ENCODE results near the gene FBLN2. TPM values are rescaled to one million over a fixed set of nuclear protein-coding genes. Genes with fewer than 3 reads are reported as not detected.
A peak's percentile ranks its signal among the peaks of the same experiment; 100 is the strongest.

Gene FBLN2
- polyA plus RNA-seq, 3 donors: 0.08 TPM; not detected in 2

GRCh38 chr3:13575459-13576061 lies 26.6 kb downstream of the FBLN2 start:
- Histone ChIP-seq H3K9me3 (replicated peaks in 1 of 2; ENCODE audit: control insufficient read depth in 1 of 2, insufficient read depth in 1 of 2, low read length in 2 of 2) (no peaks in the 10 kb centered on the region), H2AFZ (ENCODE audit: insufficient read depth, low read depth, low read length, poor library complexity, severe bottlenecking) (no peak overlapping the region), H3K79me2 (ENCODE audit: insufficient read depth, low read length) (no peaks in the 10 kb centered on the region), H3K4me1 (ENCODE audit: control insufficient read depth in 1 of 2, insufficient read depth in 2 of 2, low read length in 2 of 2) (no peaks in the 10 kb centered on the region), H3K9ac (ENCODE audit: insufficient read depth, low read length, poor library complexity, severe bottlenecking) (no peak overlapping the region), H3K27ac (ENCODE audit: low read depth in 1 of 2, low read length in 2 of 2) (no peak overlapping the region), H4K20me1 (ENCODE audit: insufficient read depth, low read length) (no peaks in the 10 kb centered on the region), H3K36me3 (replicated peaks in 1 of 2; ENCODE audit: control insufficient read depth in 1 of 2, insufficient read depth in 2 of 2, low read length in 2 of 2) (no peaks in the 10 kb centered on the region), H3K4me2 (replicated peaks; ENCODE audit: extremely low read depth, low read length, poor library complexity, severe bottlenecking) (no peak overlapping the region), H3K4me3 (replicated peaks in 1 of 3; ENCODE audit: low read depth in 2 of 3, low read length in 3 of 3) (no peak overlapping the region), H3K27me3 (ENCODE audit: control insufficient read depth in 2 of 2, insufficient read depth in 2 of 2, low read length in 2 of 2) (no peaks in the 10 kb centered on the region)
- Mint-ChIP-seq H3K27me3 (ENCODE audit: low read depth in 3 of 3) (peaks cover 0 to 10% (median 10%) of the 10 kb centered on the region in 3 donors), H3K27ac (no peak overlapping the region), H3K4me3 (no peak overlapping the region), H3K9me3 (no peaks in the 10 kb centered on the region), H3K4me1 (peaks cover 2% of the 10 kb centered on the region), H3K36me3 (no peaks in the 10 kb centered on the region)
- no peak for DNase-seq
- TF ChIP-seq CTCF (IDR thresholded peaks at IDR 0.05): no peak
- intact Hi-C loops (cut with micrococcal nuclease): no loop called here
- 65% methylated on average over 8 of the region's 11 CpGs for WGBS (ENCODE audit: insufficient coverage)

- 94% methylated on average over 9 of the region's 14 CpGs for WGBS (ENCODE audit: insufficient coverage)
- H3K9ac ChIP-seq (ENCODE audit: insufficient read depth, low read length, poor library complexity, severe bottlenecking): no peak overlapping the region
- no peaks in the 10 kb centered on the region for H3K9me3 ChIP-seq (replicated peaks in 1 of 2; ENCODE audit: control insufficient read depth in 1 of 2, insufficient read depth in 1 of 2, low read length in 2 of 2)
- no peaks in the 10 kb centered on the region for H3K36me3 ChIP-seq (replicated peaks in 1 of 2; ENCODE audit: control insufficient read depth in 1 of 2, insufficient read depth in 2 of 2, low read length in 2 of 2)
- H3K79me2 ChIP-seq (ENCODE audit: insufficient read depth, low read length): no peaks in the 10 kb centered on the region
- H3K4me3 Mint-ChIP-seq: no peak overlapping the region
- no peaks in the 10 kb centered on the region for H4K20me1 ChIP-seq (ENCODE audit: insufficient read depth, low read length)
- intact Hi-C loops (cut with micrococcal nuclease): no loop called here
- no peak overlapping the region for H3K4me3 ChIP-seq (replicated peaks in 1 of 3; ENCODE audit: low read depth in 2 of 3, low read length in 3 of 3)
- H3K36me3 Mint-ChIP-seq: no peaks in the 10 kb centered on the region
- H3K27me3 Mint-ChIP-seq (ENCODE audit: low read depth in 3 of 3): peaks cover 0 to 12% (median 10%) of the 10 kb centered on the region in 3 donors
- H3K9me3 Mint-ChIP-seq: no peaks in the 10 kb centered on the region
- peaks cover 2% of the 10 kb centered on the region for H3K4me1 Mint-ChIP-seq
- no peak for DNase-seq
- no peak overlapping the region for H3K27ac ChIP-seq (ENCODE audit: low read depth in 1 of 2, low read length in 2 of 2)
- no peak for TF ChIP-seq CTCF (IDR thresholded peaks at IDR 0.05)
- H2AFZ ChIP-seq (ENCODE audit: insufficient read depth, low read depth, low read length, poor library complexity, severe bottlenecking): no peak overlapping the region
- no peaks in the 10 kb centered on the region for H3K4me1 ChIP-seq (ENCODE audit: control insufficient read depth in 1 of 2, insufficient read depth in 2 of 2, low read length in 2 of 2)
- H3K27ac Mint-ChIP-seq: peak overlapping the region in 2 of 7 donors; percentile 15 to 25
- no peak overlapping the region for H3K4me2 ChIP-seq (replicated peaks; ENCODE audit: extremely low read depth, low read length, poor library complexity, severe bottlenecking)
- H3K27me3 ChIP-seq (ENCODE audit: control insufficient read depth in 2 of 2, insufficient read depth in 2 of 2, low read length in 2 of 2): no peaks in the 10 kb centered on the region
Observed at GRCh38 chr3:13577181-13578121, 28.5 kb downstream of the FBLN2 start.

Data from CD14-positive monocyte (primary cell).